UCSD-AML1 (cell line): ENCODE results near the gene SLC2A4RG.
"Not testable (repeated sequence)": the region's sequence is repeated elsewhere in the genome, so short reads cannot be mapped to it uniquely, and the experiment has no call there.

ENCODE experiments used
- DNase-seq: peaks from one replicate; lab custom pipeline; 2025; ENCODE audit not compliant: unreplicated experiment; lab: John Stamatoyannopoulos, UW

The SLC2A4RG gene

DNA sequence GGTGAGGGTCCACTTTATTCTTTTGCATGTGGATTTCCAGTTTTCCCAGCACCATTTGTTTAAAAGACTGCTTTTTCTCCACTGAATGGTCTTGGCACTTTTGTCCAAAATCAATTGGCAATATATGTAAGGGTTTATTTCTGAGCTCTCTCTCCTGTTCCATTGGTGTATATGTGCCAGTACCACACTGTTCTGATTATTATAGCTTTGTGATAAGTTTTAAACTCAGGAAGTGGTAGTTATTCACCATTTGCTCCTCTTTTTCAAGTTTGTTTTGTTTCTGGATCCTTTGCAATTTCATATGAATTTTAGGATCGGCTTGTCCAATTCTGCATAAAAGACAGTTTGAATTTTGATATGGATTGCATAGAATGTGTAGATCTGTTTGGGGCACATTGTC lies 27.4 kb upstream of the SLC2A4RG start:
- no peak for DNase-seq

- no peak for DNase-seq
These were observed 24.7 kb upstream of the SLC2A4RG start for GRCh38 chr20:63714858-63715257.

GRCh38 chr20:63718996-63719395 lies 20.6 kb upstream of the SLC2A4RG start:
- no peak for DNase-seq

- not testable (repeated sequence) for DNase-seq
These were observed 16.5 kb upstream of the SLC2A4RG start for GRCh38 chr20:63722967-63723622.

DNA sequence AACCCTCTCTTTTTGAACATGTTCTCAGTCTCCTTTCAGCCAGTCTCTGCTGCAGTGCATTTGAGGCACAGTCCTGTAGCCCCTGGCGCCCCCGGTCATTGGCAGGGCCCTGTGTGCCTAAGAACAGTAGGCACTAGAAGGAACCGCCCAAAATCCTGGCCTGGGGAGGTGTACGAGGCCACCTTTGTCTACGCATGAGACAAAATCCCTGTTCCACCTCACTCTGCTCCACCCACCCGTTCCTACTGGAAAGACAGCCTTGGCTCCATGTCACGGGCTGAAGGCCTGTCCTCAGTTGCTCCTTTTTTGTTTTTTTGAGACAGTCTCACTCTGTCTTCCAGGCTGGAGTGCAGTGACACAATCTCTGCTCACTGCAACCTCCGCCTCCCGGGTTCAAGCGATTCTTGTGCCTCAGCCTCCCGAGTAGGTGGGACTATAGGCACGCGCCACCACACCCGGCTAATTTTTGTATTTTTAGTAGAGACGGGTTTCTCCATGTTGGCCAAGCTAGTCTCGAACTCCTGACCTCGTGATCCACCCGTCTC lies 9.3 kb upstream of the SLC2A4RG start:
- DNase-seq, result not testable (repeated sequence)

GRCh38 chr20:63731410-63731809 lies 8.2 kb upstream of the SLC2A4RG start:
- DNase-seq, result no peak

DNA sequence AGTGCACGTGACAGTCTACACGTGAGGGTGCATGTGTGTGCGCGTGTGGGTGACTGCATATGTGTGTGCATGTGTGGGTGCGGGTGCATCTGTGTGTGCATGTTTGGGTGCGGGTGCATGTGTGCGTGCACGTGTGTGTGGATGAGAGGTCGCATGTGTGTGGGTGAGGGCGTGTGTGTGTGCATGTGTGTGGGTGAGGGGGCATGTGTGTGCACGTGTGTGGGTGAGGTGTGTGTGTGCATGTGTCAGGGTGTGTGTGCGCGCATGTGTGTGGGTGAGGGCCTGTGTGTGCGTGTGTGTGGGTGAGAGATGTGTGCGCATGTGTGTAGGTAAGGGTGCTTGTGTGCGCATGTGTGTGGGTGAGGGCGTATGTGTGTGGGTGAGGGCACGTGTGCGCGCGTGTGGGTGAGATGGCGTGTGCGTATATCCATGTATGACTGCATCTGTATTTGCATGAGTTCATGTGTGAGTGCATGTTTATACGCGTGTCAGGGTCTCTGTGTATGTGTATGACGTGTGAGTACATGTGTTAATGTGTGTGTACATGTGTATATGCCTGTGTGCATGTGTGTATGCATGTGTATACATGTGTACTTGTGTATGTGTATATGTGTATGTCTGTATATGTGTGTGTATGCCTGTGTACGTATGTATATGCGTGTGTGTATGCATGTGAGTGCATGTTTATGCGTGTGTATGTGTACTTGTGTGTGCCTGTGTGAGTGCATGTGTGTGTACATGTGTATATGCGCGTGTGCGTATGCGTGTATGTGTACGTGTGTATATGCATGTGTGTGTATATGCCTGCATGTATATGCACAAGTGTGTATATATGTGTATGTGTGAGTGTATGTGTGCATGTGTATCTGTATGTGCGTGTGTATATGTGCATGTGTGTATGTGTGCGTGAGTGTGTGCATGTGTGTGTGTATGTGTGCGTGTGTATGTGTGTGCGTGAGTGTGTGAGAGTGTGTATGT lies 7.2 kb upstream of the SLC2A4RG start:
- no peak for DNase-seq

- DNase-seq, result no peak
These were observed 6.5 kb upstream of the SLC2A4RG start for GRCh38 chr20:63733117-63733516.

- DNase-seq, result no peak
These were observed 5.9 kb upstream of the SLC2A4RG start for GRCh38 chr20:63733579-63734081.

DNA sequence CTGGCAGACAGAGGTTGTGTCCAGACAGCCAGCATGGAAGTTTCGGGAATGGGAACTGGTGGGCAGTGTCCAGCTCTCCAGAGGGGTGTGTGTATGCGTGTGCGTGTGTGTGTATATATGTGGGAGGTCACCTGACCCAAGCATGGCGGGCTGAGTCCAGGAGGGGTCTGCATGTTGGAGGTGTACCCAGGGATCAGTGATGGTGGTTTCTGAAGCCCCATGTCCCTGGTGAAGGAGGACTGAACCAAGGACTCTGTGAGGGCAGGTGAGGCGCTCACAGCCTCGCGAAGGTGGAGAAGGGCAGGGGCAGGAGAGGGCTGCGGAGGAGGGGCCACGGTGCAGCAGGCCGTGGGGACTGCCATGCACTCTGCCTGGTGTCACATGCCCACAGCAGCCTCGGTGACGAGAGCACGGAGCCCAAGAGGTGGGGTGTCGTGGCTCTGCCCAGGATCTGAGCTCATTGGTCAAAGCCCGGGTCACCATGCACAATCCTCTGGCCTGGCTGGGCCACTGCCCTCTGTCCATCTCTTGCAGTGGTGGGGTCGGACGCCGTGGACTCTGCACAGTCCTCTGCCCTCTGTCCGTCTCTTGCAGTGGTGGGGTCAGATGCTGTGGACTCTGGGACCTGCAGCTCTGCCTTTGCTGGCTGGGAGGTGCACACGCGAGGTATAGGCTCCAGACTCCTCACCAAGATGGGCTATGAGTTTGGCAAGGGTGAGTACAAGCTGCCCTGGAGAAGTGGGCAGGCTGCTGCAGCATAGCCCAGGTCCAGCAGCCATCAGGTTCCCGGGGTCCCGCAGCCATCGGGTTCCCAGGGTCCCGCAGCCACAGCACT lies 5.2 kb upstream of the SLC2A4RG start:
- no peak for DNase-seq

DNA sequence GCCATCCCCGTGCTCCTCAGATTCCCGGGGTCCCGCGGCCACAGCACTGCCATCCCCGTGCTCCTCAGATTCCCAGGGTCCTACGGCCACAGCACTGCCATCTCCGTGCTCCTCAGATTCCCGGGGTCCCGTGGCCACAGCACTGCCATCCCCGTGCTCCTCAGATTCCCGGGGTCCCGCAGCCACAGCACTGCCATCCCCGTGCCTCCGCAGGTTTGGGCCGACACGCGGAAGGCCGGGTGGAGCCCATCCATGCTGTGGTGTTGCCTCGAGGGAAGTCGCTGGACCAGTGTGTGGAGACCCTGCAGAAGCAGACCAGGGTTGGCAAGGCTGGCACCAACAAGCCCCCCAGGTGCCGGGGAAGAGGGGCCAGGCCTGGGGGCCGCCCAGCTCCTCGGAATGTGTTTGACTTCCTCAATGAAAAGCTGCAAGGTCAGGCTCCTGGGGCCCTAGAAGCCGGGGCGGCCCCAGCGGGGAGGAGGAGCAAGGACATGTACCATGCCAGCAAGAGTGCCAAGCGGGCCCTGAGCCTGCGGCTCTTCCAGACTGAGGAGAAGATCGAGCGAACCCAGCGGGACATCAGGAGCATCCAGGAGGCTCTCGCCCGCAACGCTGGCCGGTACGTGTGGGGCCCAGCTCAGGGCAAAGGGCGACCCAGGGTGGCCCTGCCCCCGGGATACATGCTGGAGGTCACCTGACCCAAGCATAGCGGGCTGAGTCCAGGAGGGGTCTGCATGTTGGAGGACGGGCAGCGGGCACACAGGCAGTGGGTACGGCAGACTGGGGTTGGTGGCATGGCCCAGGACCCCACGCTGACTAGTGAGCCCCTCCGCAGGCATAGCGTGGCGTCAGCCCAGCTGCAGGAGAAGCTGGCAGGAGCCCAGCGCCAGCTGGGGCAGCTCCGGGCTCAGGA lies 4.4 kb upstream of the SLC2A4RG start:
- no peak for DNase-seq

DNA sequence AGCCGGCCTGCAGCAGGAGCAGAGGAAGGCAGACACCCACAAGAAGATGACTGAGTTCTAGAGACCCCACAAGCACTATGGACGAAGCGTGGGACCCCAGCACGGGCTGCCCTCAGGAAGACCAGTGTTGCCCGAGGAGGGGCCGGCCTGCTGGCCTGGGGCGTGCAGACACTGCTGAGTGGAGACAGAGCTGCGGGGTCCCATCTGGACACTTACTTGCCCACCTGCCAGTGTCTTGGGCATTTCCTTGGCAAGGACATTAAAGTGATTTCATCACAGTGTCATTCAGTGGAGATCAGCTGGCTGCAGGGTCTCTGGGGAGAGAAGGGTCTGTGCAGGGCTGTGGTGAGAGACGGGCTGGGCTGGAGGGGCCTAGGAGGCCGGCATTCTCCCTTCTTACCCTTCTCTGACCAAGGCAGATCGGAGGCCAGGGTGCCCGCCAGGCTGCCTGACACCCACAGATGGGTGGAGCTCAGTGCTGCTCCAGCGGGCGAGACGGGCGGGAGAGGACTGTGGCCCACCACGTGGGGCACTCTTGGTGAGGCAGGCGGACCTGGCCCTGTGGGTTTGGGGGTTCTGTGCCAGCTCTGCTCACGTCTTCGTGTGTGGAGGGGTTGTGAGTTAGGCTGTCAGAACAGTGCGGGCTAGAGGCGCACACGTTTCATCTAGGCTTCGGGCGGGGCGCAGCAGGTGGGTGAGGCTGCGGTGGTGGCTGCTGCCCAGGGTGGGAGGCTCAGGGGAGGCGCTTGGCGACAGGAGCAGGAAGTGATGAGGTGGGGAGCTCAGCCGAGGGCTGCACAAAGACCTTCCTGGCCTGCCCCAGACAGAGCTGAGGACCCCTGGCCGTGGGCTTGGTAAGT lies 3.5 kb upstream of the SLC2A4RG start, which contains the start of gene LIME1:
Gene LIME1, plus strand, starts transcription at position 806 of the 860 bp plus-strand sequence. CDS start 886 bp downstream, outside the sequence.
- DNase-seq, result no peak

- no peak for DNase-seq
These were observed 2.5 kb upstream of the SLC2A4RG start for GRCh38 chr20:63736893-63737694.

- no peak for DNase-seq
These were observed 2.0 kb upstream of the SLC2A4RG start for GRCh38 chr20:63737695-63737944.

DNA sequence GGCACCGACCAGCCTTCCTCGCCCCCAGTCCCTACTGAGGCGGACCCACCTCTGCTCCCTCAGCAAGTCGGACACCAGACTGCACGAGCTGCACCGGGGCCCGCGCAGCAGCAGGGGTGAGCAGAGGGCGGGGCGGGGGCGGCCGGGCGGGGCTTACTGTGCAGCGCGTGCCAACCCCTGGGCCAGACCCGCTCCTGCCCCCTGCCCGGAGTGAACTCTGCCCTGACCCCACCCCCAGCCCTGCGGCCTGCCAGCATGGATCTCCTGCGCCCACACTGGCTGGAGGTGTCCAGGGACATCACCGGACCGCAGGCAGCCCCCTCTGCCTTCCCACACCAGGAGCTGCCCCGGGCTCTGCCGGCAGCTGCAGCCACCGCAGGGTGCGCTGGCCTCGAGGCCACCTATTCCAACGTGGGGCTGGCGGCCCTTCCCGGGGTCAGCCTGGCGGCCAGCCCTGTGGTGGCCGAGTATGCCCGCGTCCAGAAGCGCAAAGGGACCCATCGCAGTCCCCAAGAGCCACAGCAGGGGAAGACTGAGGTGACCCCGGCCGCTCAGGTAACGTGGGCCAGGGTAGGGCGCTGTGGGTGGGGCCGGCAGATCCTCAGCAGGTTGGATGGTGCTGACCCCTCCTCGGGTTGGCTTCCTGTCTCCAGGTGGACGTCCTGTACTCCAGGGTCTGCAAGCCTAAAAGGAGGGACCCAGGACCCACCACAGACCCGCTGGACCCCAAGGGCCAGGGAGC lies 1.5 kb upstream of the SLC2A4RG start:
- no peak for DNase-seq

GRCh38 chr20:63738687-63739129 lies 868 bp upstream of the SLC2A4RG start:
- DNase-seq, result no peak

DNA sequence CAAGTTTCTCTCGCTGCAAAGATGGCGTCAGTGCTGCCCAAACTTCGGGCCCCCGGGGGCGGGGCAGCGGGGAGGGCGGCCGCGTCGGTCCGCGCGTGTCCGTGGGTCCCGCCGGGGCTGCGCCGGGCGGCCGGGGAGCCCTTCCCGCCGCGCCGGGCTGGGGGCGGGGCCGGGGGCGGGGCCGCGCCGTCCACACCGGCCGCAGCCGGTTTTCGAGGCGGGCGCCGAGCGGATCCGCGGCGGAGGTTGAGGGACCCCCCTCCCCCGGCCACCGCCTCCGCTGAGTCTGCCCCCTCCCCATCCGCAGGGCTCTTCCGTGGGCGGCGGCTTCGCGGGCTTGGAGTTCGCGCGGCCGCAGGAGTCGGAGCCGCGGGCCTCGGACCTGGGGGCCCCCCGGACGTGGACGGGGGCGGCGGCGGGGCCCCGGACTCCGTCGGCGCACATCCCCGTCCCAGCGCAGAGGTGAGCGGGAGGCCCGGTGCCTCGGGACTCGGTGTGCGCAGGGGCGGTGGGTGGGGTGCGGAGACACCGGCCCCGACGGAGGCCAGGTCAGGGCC lies 572 bp downstream of the SLC2A4RG start:
- peak; percentile 49 for DNase-seq
